Measurements from ENCODE around the gene SRRM4. TPM values are rescaled to one million over a fixed set of nuclear protein-coding genes. Genes with fewer than 3 reads are reported as not detected.
"Not testable (repeated sequence)": the region's sequence is repeated elsewhere in the genome, so short reads cannot be mapped to it uniquely, and the experiment has no call there.

Gene SRRM4
- total RNA-seq, 1 donor from 2014 or later = 0.59 TPM

DNA sequence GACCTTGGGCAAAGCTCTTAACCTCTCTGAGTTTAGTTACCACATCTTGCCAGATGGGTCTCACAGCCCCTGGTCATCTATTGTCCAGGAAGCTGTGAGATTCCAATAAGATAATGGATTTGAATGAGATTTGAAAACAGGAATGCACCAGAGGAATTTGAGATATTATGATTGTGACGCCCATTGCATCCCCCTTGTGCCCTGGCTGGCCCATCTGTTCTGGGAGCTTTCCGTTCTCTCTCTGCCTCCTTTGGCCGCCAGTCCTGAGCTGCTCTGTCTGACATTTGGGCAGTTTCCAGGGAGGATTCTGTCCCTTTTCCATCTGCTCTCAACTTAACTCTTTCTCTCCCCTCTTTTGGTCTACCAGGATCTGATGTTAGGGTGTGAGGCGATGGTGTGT, 24.6 kb downstream of the SRRM4 start:
- intact Hi-C loops (cut with DNase I) = no loop called here
- no peak for DNase-seq (ENCODE audit: low spot score)

DNA sequence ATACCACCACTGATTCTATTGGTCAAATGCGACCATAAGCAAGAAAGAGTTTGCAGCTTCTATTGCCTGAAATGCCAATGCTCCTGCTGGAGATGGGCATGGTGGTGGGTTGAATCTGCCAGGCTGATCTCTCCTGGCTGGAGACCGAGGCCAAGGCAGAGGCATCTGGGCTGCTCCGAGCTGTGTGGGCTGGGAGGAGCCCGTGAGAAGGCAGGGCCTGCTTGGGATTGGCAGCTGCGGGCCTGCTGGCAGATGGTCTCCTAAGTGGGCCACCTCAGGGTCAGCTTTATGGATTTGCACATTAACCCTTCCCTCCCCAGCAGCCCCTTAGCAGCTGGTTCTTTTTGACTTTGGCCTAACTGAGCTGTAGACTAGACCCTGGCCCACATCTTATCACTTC, 25.4 kb downstream of the SRRM4 start:
- DNase-seq (ENCODE audit: low spot score) = no peak
- intact Hi-C loops (cut with DNase I) = no loop called here

DNA sequence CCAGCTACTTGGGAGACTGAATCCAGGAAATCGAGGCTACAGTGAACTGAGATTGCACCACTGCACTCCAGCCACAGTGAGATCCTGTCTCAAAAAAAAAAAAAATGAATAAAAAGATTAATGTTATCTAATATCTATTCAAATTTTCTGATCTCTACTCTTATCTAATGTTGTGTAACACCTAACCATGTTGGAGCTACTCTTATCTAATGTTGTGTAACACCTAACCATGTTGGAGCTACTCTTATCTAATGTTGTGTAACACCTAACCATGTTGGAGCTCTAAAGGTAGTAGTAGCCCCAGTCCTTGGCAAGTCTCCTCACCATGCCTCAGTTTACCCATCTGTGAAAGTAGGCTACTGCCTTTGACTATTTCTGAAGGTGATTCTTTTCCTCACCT, 26.9 kb downstream of the SRRM4 start:
- DNase-seq (ENCODE audit: low spot score); intact Hi-C loops (cut with DNase I): not testable (repeated sequence)

DNA sequence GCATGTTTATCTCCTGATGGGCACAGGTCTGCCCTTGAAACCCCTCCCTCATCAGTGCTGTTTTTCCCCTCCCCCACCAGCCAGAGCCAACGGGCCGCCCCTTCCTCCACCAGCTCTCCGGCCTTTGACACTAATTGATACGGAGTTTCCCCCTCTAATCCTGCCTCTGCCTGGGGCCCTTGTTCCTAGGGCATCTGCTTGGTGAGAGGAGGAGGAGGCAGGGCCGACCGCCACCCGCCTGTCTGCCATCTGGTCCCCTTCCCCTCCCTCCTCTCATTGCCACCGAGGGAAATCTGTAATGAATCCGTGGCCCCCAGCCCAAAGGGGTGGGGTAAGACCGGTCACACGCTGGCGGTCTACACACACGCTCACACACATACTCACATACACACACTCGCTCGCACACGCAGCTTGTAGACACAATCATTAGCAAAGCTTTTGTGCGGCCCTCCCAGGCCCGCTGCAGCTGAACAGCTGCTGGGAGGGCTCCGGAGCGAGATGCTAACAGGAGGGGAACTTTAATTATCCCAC, 27.4 kb downstream of the SRRM4 start:
- intact Hi-C loops (cut with DNase I) = no loop called here
- no peak for DNase-seq (ENCODE audit: low spot score)

DNA sequence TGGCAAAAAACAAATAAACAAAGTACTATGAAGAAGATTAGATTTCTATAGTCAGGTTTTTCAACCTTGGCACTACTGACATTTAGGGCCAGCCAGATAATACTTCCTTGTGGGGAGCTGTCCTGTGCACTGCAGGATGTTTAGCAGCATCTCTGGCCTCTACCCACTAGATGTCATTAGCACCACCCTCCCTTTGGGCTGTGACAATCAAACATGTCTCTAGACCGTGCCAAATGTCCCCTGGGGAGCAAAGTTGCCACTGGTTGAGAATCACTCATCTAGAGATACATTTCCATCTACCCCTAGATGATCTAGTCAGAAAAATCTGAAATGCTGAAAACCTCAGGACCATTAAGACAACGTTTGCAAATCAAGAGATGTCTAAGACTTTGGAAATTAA, 29.9 kb downstream of the SRRM4 start:
- no peak for DNase-seq (ENCODE audit: low spot score)
- intact Hi-C loops (cut with DNase I) = no loop called here

DNA sequence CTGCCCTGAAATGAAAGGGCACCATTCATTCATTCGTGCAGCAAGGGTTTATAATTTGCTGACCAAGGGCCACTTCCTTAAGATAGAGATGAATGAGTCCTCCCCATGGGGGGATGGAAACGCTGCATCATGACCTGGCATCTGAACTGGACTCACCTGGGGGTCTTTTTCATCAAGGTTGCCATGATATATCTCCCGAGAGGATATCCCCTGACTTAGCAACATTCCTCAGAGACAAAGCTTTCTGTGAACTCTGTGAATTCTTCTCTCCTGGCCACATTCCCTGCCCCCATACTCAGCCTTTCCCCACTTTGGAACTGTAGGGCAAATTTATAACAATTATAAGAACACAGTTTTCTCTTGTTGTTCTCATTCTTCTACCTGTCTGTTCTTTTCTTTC, 30.8 kb downstream of the SRRM4 start:
- DNase-seq (ENCODE audit: low spot score) = no peak
- intact Hi-C loops (cut with DNase I) = no loop called here

DNA sequence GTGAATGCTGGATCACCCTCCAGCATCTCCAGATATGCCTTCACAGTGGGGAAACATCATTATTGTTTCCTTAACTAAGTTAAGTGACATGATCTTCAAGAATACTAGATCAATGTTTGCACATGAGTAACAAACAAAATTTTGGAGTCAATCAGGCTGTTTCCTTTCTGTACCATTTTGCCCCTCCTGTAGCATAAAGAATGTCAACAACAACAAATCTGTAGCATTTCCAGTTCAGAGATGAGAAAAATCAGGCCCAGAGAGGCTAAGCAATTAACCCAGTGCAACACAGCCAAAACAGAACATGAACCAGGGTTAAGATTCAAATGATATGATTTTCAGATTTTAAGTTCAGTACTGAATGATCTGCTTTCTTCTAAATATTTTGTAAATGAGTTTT, 31.7 kb downstream of the SRRM4 start:
- DNase-seq (ENCODE audit: low spot score) = no peak
- intact Hi-C loops (cut with DNase I) = no loop called here

DNA sequence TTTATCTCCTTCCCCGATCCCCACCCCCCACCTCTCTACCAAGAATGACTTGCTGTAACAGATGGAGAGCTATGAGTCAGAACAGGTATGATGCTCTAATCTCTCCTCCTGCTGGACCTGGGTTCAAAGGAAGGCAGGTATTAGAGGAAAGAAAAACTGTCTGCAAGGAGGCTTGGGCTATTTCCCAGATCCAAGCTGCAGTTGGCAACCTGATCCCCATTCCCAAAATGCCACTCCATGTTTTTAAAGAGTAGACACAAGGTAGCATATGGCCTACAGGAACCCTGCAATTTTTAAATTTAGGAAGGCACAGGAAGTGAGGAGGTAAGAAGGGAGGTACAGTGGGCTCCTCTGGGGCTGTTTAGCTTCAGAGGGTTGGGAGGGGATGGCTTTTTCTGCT, 33.0 kb downstream of the SRRM4 start:
- no peak for DNase-seq (ENCODE audit: low spot score)
- intact Hi-C loops (cut with DNase I) = no loop called here

DNA sequence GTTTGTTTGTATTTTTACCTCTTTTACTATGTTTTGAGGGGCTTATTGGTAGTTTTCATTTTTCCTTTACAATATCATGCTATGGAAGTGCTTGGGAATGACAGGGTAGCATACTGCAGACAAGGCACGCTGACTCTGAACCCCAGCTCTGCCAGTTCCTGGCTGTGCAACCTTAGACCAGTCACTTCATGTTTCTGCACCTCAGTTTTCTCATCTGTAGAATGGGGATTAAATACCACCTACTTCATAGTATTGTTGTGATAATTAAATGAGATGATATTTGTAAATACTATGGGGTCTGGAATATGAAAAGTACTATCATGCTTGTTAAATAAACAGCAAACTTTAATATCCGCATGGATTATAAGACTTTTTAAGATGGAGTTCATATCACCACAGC, 35.4 kb downstream of the SRRM4 start:
- intact Hi-C loops (cut with DNase I) = no loop called here

DNA sequence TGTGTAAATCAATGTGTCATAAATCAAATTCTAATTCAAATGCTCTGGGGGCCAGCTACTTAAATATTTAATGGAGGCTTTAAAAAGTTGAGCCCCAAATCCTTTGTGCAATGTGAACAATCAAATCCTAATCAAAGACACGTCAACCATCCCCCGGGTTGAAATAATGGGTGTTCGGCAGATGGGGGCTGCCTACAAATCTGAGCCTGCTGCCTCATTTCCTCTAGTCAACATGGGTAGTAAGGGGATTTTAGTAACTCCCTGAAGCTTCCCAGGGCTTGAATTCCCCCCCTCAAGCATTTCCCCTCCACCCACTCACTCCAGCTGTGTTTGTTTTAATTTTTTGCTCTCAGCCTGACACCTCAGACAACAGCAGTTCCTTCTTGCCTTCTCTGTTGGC, 37.8 kb downstream of the SRRM4 start:
- intact Hi-C loops (cut with DNase I) = no loop called here
- no peak for DNase-seq (ENCODE audit: low spot score)

More for the DNA sequence above, 35.4 kb downstream of the SRRM4 start:
- no peak for DNase-seq (ENCODE audit: low spot score)

DNA sequence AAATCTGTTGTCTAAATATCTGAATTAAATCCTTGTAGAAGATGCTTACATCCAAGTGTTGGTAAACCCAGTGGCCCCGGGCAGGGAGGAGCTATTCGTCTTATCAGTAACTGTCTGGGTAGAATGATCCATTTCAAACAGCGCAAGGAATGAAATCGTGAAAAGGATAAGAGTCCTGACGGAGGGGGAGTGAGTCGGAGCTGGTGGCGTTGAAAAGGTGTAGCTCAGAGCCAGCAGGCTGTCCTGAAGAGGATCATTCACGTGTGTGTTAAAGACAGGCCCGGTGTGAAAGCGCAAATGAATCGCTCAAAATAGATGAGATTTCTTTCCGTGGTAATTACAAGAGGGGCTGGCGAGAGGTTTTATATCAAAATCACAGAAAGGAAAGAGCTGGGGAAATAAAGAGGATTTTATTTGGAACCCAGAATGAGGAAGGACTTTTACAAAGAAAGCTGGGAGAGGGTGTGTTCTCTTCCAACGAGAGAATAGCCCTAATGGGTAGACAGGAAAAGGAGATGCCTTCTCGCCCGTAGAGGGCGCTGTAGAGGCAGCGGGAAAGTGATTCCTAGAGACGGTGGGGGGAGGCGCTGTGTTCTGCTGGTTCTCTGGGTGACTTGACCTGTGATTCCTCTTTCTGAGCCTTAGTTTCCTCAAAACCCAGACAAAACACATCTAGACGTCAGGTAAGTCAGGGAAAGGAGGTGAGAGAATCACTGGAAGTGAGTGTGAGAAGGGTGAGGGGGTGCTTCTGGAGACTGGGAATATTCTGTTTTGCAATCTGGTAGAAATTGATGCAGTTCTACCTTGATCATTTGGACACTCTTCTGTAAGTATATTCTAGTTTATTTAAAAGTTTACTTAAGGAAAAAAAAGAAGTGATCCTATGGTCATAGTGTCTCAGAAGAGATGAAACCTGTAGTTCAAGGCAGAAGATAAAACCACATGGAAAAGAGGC, 39.3 kb downstream of the SRRM4 start:
- DNase-seq (ENCODE audit: low spot score) = no peak
- intact Hi-C loops (cut with DNase I) = no loop called here

DNA sequence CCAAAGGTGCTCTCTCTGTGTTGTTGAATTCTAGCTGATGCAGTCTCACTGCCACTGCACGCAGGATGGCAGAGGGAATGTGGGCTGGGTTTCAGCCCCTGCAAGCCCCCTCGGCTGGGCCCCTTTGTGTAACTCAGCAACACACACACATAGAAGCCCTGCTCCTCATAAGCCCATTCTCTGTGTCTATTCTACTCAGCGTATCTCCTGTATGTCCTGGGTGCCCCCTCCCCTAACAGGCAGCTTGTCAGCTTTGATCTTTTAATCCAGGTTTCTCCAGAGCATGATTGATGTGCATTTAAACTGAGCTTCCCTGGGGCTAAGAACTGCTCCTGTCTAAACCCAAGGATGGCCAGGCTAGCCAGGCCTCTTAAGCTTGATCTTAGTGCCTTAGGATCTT, 43.0 kb downstream of the SRRM4 start:
- no peak for DNase-seq (ENCODE audit: low spot score)
- intact Hi-C loops (cut with DNase I) = no loop called here

DNA sequence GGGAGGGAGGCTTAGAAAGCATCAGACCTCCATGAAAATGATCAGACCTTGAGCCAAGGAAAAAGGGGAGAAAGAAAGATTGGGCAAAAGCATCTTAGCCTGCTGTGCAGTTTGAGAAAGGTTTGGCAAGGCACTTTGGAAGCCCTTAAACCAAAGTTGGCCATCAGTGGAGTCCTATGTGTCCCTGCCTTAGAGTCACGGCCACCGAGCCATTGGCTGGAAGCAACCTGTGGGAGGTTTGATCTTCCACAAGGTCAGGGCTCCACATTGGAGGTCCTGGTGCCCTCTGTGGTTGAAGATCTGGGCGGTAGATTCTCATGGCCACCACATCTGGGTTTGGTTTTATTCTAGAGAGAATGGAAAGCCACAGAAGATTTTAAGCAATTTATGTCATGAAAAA, 44.4 kb downstream of the SRRM4 start:
- intact Hi-C loops (cut with DNase I) = no loop called here

DNA sequence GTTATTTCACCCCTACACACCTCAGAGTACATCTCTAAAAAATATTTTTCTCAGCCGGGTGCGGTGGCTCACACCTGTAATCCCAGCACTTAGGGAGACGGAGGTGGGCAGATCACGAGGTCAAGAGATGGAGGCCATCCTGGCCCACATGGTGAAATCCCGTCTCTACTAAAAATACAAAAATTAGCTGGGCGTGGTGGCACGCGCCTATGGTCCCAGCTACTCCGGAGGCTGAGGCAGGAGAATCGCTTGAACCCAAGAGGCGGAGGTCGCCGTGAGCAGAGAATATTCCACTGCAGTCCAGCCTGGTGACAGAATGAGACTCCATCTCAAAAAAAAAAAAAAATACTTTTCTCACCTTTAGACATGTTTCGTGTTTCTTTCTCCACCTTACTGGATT, 52.0 kb downstream of the SRRM4 start:
- intact Hi-C loops (cut with DNase I); DNase-seq (ENCODE audit: low spot score): not testable (repeated sequence)

More for the DNA sequence above, 44.4 kb downstream of the SRRM4 start:
- no peak for DNase-seq (ENCODE audit: low spot score)

DNA sequence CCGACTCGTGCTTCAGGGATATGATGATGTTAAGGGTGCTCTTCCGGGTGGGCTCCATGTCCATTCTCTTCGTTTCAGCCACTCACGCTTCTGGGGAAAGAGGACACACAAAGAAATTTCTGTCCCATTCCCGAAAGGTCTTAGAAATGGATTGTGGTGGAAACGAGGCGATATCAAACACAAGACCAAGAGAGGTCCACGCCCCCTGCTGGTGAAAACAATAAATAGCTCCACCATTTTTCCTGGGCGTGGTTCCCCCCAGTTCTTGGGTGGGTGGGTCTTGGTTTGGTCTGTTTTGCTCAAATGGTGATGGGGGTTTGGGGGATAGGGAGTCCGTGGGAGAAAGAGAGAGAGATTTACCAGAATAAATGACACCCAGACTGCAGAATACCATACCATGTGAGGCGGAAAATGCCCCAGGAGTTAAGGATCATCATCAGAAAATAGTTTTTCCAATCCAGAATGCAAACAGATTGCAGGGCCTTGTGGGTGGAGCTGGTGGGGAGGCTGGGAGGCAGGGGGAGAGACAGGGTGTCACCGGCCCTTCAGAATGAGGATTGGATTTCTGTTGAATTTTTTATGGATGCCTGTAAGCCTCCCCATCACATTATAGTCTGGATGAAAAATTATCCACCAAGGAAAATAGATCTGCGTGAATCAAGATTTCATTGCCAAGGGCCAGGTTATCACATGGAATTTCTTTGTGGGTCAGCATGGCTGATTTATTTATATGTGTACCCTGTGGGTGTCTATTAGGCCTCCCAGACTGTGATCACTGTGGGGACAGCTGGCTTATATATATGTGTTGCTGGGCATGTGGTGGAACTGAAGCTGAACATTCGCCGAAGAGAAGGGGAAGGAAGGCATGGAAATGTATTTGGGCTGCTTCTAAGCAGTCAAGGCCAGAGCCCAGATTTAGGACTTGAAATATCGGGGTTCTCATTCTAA, 55.8 kb downstream of the SRRM4 start:
- no peak for DNase-seq (ENCODE audit: low spot score)
- intact Hi-C loops (cut with DNase I) = no loop called here

DNA sequence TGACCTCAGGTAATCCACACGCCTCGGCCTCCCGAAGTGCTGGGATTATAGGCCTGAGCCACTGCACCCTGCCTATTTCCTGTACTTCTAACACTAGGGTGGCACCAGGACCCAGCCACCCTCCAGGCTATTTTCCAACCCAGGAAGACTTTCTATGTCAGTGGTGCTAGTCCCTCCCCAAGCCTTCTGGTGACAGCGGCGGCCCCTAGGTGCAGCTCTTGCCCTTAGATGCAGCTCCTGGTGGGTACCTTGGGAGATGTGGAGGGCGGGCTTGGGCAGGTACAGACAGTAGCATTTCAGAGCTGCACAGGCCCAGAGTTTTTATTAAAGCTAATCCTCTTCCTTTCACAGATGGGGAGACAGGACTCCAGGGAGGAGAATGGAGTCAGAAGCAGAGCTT, 62.8 kb downstream of the SRRM4 start:
- intact Hi-C loops (cut with DNase I) = no loop called here

DNA sequence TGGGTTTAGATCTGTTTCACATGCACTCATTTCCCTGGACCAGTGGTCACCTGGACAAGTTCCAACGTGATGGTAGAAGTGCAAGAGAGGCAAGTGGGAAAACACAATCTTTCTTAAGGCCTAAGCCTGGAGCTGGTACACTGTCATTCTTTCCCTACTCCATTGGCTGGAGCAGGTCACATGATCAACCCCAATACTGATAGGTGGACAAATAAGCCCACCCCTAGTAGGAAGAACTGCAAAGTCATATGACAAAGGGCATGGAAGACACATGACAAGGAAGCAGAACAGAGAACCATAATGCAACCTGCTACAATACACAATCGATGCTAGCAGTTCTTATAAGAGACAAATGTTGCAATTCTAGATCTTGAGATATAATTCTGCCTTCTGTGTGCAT, 66.3 kb downstream of the SRRM4 start:
- no peak for DNase-seq (ENCODE audit: low spot score)
- intact Hi-C loops (cut with DNase I) = no loop called here

More for the DNA sequence above, 62.8 kb downstream of the SRRM4 start:
- no peak for DNase-seq (ENCODE audit: low spot score)

DNA sequence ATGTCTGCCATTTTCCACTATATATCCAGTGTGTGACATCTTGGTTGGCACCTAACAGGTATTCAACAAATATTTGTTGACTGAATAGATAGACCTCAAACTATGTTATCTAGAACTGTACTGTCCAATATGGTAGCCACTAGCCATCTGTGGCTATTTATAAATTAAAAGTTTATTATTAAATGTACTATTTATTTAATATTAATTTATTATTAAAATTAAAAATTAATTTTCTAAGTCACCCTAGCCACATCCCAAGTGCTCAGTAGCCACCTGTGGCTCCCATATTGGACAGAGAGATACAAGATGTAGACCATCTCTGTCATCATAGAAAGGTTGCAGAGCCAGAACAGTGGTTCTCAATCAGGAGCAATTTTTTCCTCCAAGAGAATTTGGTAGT, 69.3 kb downstream of the SRRM4 start:
- DNase-seq (ENCODE audit: low spot score) = no peak
- intact Hi-C loops (cut with DNase I) = no loop called here

DNA sequence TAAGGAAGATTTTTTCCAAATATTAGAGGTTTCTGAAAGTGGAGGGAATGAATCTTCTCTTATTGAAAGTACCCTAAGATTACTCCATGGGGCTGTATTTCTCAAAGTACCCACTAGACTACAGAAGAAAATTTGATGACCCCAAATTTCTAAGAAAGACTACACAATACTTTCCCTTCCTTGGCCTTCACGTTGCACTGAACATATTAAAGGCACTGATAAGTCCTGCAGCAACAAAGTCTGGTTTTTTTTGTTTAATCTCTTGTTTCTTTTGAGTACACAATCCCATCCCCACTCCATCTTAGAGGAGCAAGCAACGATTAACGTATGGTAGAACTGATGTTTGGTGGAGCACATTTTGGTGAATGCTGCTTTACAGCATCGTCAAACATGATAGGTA, 70.1 kb downstream of the SRRM4 start:
- DNase-seq (ENCODE audit: low spot score) = no peak
- intact Hi-C loops (cut with DNase I) = no loop called here

DNA sequence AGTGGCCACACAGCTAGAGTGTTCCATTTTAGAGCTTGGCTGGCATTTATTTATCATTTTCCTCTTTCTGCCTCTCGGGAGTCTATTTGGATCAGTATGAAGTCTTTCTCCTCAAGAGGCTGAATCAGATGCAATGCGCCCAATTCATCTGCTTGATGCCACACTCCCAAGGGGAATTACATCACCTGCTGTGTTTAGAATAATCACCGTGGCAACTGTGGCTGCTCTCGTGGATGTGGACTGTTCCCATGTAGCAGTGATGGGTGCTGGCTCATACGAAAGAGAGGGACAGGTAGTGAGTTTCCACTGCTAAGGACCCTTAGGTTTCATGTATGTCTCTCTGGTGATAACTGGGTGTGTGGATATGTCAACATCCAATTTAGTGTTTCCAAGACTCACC, 70.7 kb downstream of the SRRM4 start:
- intact Hi-C loops (cut with DNase I) = no loop called here
- DNase-seq (ENCODE audit: low spot score) = no peak

Data from cardiac septum (tissue), 1 donor.